GM19397 (cell line): ENCODE results near the gene P2RX1.

Source experiments
- ATAC-seq: cut with Tn5 transposase; IDR thresholded peaks from one replicate; pipeline ENCODE4 v1.9.1; 2021; ENCODE audit warnings: mild to moderate bottlenecking, moderate library complexity; ENCODE audit not compliant: unreplicated experiment

P2RX1 gene

DNA sequence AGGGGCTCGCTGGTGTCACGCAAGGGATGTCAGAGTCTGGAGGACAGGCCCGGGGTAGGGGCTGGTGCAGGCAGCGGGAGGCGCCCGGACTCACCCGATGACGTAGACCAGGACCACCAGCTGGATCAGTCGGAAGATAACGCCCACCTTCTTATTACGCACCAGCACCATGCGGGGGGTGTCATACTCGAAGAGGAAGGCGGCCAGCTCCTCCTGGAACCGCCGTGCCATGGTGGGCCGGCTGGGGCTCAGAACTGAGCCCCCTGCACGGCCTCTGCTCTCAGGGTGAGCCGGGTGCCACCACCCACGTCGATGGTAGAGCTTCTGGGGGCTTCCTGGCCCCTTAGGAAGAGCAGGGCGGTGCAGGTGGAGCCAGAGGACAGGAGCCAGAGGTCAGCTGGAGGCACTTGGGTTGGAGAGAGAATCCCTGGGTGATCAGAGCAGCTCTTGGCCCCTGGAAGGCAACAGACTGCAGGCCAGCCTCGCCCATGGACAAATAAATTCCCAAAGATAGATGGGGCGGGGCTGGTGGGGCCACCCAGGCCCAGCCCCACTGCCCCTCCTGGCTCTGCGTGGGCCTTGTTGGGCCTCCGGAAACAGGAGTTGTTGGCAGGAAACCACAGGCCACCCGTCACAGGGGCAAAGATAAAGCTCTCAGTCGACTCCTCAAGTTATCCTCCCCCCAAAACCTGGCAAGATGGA lies at the start of gene P2RX1:
P2RX1 (minus strand) TSS at position 471 of the 702 bp plus-strand sequence; CDS start at position 231, 240 bp downstream.
- no peak for ATAC-seq

- ATAC-seq, result no peak
Measured at GRCh38 chr17:3965118-3965800, 49.0 kb upstream of the P2RX1 start.

DNA sequence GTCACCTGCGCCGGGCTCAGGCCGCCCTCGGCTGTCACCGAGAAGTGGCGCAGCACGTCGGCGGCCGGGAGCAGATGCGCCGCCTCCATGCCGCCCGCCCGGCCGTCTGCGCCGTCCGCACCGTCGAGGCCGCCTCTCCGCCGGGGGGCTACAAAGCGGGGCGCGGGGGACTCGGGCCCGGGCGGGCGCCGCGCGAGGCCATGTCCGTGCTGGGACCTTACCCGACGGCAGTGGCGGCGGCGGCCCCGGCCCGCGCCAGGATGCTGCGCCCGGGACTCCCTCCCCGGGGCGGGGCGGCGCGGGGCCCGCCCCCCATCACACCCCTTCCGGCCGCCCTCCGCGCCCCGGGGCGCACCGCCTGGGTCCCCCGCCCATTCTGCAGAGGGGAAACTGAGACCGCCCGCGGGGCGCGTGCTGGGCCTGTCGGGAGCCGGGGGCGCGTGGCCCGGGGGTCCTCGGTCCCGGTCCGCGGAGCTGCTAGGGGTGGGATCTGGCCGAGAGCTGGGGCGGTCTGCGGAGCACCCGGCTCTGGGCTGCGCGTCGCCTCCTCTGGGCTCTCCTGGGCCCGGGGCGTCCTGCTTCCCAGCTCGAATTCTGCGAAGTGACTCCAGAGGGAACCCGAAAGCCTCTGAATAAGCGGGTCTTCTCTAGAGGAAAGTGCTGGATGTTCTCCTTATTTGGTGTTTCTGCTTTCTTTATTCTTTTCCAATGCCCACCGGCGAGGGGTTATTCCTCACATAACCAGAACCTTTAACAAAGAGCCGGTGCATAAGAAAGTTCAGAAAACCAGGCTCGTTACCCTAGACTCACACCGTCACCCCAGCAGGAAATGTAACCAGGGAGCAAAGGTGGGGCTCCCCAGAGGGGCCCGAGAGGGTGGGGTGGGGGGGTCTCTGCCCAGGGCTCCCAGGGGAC lies 48.2 kb upstream of the P2RX1 start, which contains the start of gene ATP2A3:
ATP2A3 (minus strand) TSS at position 235 of the 915 bp plus-strand sequence; CDS start at position 89, 146 bp downstream.
- peak; percentile 55 for ATAC-seq

DNA sequence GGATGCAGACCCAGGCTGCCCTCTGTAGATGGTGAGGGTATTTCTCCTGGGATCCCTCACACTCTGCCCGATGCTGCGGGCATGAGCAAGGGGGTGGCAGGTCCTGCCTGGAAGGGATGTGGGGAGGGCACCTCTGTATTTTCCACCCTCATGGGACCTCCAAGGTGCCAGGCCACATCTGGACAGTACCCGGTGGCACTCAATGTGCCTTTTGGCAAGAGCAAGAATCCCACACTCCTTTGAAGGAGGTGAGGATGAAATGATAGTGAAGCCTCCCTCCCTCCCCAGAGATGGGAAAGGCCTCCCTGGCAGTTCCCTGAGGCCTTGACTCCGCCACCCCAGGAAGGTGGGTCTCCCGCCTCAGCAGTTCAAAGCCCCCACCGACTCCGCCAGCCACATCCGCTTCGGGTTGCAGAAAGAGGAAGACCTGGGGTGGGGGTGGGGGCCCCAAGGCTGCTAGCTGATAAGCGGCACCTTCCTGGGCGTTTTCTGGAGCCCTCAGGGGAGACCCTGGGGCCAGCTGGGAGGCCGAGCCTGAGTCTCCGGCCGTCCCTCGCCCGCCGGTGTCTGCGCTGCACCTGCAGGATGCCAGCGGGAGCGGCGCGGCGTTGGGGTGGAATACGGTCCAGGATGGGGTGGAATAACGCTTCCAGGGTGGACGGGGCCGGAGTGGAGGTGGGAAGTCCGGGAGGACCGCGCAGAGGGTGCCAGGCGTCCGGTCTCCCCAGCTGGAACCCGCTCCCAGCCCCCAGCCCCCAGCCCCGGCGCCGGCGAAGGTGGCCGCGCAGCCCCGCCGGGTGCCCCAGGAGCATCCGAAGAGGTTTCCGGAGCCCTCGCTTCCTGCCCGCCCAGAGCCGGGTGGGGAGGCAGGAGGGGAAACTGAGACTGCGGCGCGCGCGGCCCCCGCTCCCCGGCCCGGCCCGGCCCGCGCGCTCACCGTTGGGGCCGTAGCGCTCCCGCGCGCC lies 47.3 kb upstream of the P2RX1 start:
- ATAC-seq, result peak; percentile 20

DNA sequence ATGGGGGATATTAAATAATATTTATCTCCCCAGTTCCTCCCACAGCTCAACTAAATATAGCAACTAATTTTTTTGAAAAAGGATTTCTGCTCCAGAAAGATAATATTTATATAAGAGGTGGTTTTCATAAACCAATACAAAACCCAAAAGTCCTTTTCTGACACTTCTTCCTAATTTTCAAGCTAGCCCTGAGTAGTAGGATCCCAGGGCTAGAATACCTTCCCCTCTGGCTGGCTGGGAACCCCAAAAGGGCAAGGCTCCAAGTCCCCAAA lies 46.6 kb upstream of the P2RX1 start:
- ATAC-seq, result no peak

GRCh38 chr17:3962217-3962964 lies 46.1 kb upstream of the P2RX1 start:
- ATAC-seq, result no peak

GRCh38 chr17:3961564-3962047 lies 45.3 kb upstream of the P2RX1 start:
- no peak for ATAC-seq

DNA sequence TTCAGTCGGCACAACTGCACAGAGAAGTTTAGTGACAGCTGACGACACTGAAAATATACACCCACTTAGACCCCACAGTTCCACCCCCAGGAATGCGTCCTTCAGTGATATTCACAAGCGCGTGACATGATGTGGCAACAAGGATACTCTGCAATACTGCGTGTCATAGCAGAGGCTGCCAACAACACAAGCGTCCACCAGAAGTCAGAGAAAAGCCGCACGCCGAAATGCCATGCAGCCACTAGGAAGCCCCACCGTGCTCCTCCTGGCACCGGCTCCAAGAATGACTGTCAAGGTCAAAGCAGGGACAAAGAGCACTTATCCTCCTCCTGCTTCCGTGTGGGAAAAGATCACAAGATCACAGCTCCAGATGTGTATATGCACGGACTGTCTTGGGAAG lies 44.5 kb upstream of the P2RX1 start:
- no peak for ATAC-seq

DNA sequence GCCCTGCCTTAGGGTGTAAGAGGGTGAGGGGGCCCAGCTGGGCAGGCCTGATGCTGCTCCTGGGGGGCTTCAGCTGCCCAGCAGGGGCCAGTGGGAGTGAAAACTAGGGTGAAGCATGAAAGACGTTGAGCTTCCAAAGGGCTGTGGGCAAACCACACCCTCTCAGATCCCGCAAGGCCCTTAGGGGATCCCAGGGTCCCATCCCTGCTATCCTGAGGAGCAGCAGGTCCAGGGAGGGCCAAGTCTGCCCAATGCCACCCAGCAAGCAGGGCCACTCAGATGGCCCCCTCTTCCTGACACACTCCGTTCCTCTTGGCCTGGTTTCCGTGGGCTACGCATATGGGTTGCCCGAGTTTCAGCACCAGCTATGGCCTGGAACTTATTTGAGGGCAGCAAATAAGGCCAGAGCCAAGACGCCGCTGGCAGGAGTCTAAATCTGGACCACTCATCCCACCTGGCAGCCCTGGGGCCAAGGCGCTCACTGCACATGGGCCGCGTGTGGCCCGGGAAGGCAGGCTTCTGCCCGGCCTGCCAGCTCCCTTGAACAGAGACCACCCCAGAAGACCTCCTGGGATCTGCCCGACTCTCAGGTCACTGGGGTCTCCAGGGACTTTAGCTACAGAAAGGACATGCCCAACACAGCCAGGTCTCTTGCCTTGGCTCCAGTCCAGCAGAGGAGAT lies 43.8 kb upstream of the P2RX1 start:
- no peak for ATAC-seq

- no peak for ATAC-seq
Measured at GRCh38 chr17:3959295-3959899, 43.1 kb upstream of the P2RX1 start.

GRCh38 chr17:3957735-3958599 lies 41.7 kb upstream of the P2RX1 start:
- no peak for ATAC-seq

- ATAC-seq, result no peak
Measured at GRCh38 chr17:3956983-3957382, 40.7 kb upstream of the P2RX1 start.

DNA sequence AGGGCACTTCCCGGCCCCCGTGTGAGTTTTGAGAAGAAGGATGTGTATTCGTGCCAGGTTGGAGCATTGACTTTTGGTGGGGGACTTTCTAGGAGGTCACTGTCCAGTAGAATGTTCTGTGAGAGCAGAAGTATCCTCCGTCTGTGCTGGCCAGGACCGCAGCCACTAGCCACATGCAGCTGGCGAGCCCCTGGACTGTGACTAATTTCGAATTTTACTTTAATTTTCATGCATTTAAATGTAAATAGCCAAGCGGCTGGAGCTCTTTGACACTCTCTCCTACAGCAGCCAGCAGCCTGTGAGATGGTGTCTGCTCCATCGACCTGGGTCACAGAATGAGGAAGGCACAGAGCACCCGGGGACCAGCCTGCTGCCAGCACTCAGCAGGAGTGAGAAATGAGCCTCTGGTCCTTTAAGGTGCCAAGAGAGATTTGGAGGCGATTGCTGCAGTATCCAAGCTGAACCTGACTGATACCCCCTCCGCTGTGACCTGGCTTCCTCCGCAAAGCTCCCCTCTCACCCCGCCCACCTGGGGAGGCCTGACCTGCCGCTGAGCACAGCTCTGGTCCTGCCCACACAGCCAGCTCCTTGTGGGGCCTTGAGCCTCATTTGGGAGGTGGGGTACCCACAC lies 40.2 kb upstream of the P2RX1 start:
- no peak for ATAC-seq

DNA sequence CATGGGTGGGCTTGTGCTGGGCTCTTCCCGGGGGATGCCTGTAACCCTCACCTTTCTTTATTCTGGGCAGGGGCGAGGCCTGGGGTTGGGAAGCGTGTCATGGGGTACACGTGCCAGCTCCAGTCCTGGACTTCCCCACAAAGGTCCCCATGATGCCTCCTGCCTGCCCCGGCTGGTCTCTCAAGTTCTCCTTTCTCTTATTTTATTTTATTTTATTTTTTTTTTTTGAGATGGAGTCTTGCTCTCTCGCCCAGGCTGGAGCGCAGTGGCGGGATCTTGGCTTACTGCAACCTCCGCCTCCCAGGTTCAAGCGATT lies 39.4 kb upstream of the P2RX1 start:
- no peak for ATAC-seq

- no peak for ATAC-seq
Measured at GRCh38 chr17:3954976-3955672, 38.9 kb upstream of the P2RX1 start.

DNA sequence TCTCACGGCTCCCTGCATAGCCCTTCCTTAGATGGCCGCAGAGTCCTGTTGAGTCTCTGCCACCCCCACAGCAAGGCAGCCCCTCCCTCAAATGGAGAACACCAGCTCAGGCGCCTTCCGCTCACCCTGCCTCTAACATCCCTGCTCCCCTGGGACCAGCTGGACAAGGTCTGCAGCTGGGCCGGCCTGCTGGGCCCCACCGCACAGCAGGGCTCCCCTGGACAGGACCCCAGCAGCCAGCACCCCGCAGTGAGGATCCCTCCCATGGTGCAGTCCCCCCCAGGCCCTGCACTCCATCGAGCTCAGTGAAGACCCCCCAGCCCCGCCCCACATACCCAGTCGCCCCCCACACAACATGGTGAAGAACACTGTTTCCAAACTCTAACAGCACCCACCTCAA lies 37.8 kb upstream of the P2RX1 start:
- no peak for ATAC-seq

- no peak for ATAC-seq
Measured at GRCh38 chr17:3953542-3953941, 37.3 kb upstream of the P2RX1 start.
